ENCODE results near the gene CLASRP. TPM values are rescaled to one million over a fixed set of nuclear protein-coding genes. Genes with fewer than 3 reads are reported as not detected.

CLASRP gene
- total and polyA plus RNA-seq, 9 of the 15 experiments (the other 6 are each of a cell fraction or from before 2014, with no cell fraction given): 0.94 to 86.3 (median 44.0) TPM

- peak; percentile 84; the same call in 1 of the 2 replicates for TF ChIP-seq MYC (IDR thresholded peaks at IDR 0.05; ENCODE audit: low read depth, low read length)
- TF ChIP-seq MYC (CRISPR knock-in tag; IDR thresholded peaks at IDR 0.05; ENCODE audit: borderline replicate concordance, low read depth): peak; percentile 68; the same call in 1 of the 2 replicates
- TF ChIP-seq NR2F6 (CRISPR knock-in tag; IDR thresholded peaks at IDR 0.05): no peak
- no peak for TF ChIP-seq MED1 (CRISPR knock-in tag; IDR thresholded peaks at IDR 0.05; ENCODE audit: borderline replicate concordance)
- peak; percentile 43; the same call in 1 of the 2 replicates for TF ChIP-seq ATF6 (CRISPR knock-in tag; IDR thresholded peaks at IDR 0.05)
- no peak for TF ChIP-seq USF1 (CRISPR knock-in tag; IDR thresholded peaks at IDR 0.05)
- peak; percentile 70 for TF ChIP-seq ETV1 (tag; conservative IDR thresholded peaks at IDR 0.05; ENCODE audit: low read depth)
- peak; percentile 97 for TF ChIP-seq RBFOX2 (IDR thresholded peaks at IDR 0.05; ENCODE audit: low read depth, low read length)
- TF ChIP-seq MXD1 (CRISPR knock-in tag; IDR thresholded peaks at IDR 0.05; ENCODE audit: borderline replicate concordance, poor library complexity, severe bottlenecking): no peak
- TF ChIP-seq GABPA (tag; conservative IDR thresholded peaks at IDR 0.05; ENCODE audit: low read depth): peak; percentile 99
- TF ChIP-seq NONO (IDR thresholded peaks at IDR 0.05; ENCODE audit: low read depth in 2 of 2, low read length in 1 of 2): peak in 1 of 2 experiments; percentile 32; a peak in 1 of 4 replicates
- peak; percentile 52 for TF ChIP-seq CCNT2 (IDR thresholded peaks at IDR 0.05; ENCODE audit: borderline replicate concordance, extremely low read depth, insufficient read length, low read depth, low read length)
- TF ChIP-seq ZNF395 (CRISPR knock-in tag; IDR thresholded peaks at IDR 0.05): no peak
- peak; percentile 51; the same call in 1 of the 2 replicates for TF ChIP-seq MTA3 (IDR thresholded peaks at IDR 0.05; ENCODE audit: borderline replicate concordance)
- no peak for TF ChIP-seq MEIS2 (IDR thresholded peaks at IDR 0.05; ENCODE audit: partially characterized antibody)
- peak; percentile 86 for TF ChIP-seq CHD1 (IDR thresholded peaks at IDR 0.05; ENCODE audit: low read length)
- 0 out of 2 replicates have a peak, but pooled peaks have one; percentile 14 for TF ChIP-seq SOX6 (IDR thresholded peaks at IDR 0.05)
- TF ChIP-seq RBM14 (IDR thresholded peaks at IDR 0.05; ENCODE audit: borderline replicate concordance, insufficient read depth, low read depth, low read length): 0 out of 2 replicates have a peak, but pooled peaks have one; percentile 61
- TF ChIP-seq U2AF1 (optimal IDR thresholded peaks at IDR 0.05; ENCODE audit: low read depth, low read length): peak; percentile 49
- TF ChIP-seq PHF20 (IDR thresholded peaks at IDR 0.05; ENCODE audit: partially characterized antibody): peak; percentile 92
- TF ChIP-seq NFIC (IDR thresholded peaks at IDR 0.05): peak; percentile 55
- peak; percentile 78 for TF ChIP-seq ELF1 (tag; IDR thresholded peaks at IDR 0.05)
Measured at GRCh38 chr19:45038931-45039893, at the start of gene CLASRP (continued).
